ENCODE results near the gene SMTNL1.

- TF ChIP-seq POLR2A (IDR thresholded peaks at IDR 0.05; ENCODE audit: low read length): no peak
- no peak for TF ChIP-seq CTCF (IDR thresholded peaks at IDR 0.05)
Measured at GRCh38 chr11:57541169-57541568, 3.8 kb downstream of the SMTNL1 start.
